Measurements from ENCODE around the gene MSMB. TPM values are rescaled to one million over a fixed set of nuclear protein-coding genes. Genes with fewer than 3 reads are reported as not detected.

Gene MSMB
- total RNA-seq, 1 donor = not detected

DNA sequence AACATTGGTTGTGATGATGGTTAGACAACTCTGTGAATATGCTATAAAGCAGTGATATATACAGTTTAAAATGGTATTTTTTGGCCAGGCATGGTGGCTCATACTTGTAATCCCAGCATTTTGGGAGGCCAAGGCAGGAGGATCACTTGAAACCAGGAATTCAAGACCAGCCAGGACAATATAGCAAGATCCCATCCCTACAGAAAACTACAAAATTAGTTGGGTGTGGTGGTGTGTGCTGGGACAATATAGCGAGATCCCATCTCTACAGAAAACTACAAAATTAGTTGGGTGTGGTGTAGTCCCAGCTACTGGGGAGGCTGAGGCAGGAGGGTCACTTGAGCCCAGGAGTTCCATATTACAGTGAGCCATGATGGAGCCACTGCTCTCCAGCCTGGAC lies 27.5 kb upstream of the MSMB start:
- DNase-seq (ENCODE audit: insufficient read length, low spot score, missing footprints) = no peak
- no peaks in the 10 kb centered on the region for H3K27me3 ChIP-seq (ENCODE audit: insufficient read depth, low read length)
- TF ChIP-seq, protein P1, sequence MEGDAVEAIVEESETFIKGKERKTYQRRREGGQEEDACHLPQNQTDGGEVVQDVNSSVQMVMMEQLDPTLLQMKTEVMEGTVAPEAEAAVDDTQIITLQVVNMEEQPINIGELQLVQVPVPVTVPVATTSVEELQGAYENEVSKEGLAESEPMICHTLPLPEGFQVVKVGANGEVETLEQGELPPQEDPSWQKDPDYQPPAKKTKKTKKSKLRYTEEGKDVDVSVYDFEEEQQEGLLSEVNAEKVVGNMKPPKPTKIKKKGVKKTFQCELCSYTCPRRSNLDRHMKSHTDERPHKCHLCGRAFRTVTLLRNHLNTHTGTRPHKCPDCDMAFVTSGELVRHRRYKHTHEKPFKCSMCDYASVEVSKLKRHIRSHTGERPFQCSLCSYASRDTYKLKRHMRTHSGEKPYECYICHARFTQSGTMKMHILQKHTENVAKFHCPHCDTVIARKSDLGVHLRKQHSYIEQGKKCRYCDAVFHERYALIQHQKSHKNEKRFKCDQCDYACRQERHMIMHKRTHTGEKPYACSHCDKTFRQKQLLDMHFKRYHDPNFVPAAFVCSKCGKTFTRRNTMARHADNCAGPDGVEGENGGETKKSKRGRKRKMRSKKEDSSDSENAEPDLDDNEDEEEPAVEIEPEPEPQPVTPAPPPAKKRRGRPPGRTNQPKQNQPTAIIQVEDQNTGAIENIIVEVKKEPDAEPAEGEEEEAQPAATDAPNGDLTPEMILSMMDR (IDR thresholded peaks at IDR 0.05; ENCODE audit: extremely low read depth, low read depth, low read length) = no peak
- H3K27ac ChIP-seq (ENCODE audit: low read depth, low read length) = no peak overlapping the region
- H3K9me3 ChIP-seq (ENCODE audit: low read depth, low read length) = no peaks in the 10 kb centered on the region
- H3K4me1 ChIP-seq (ENCODE audit: insufficient read depth, low read length) = no peaks in the 10 kb centered on the region
- H3K4me2 ChIP-seq (ENCODE audit: insufficient read depth, low read length) = no peak overlapping the region
- no peak overlapping the region for H2AFZ ChIP-seq (ENCODE audit: low read length)
- no peaks in the 10 kb centered on the region for H3K79me2 ChIP-seq (ENCODE audit: insufficient read depth, low read length)
- H3K4me3 ChIP-seq (ENCODE audit: insufficient read depth, low read length) = no peak overlapping the region
- H4K20me1 ChIP-seq (ENCODE audit: insufficient read depth, low read length) = no peaks in the 10 kb centered on the region
- H3K36me3 ChIP-seq (ENCODE audit: insufficient read depth, low read length) = no peaks in the 10 kb centered on the region

GRCh38 chr10:46070749-46071148 lies 24.7 kb upstream of the MSMB start:
- Histone ChIP-seq H3K4me1 (ENCODE audit: insufficient read depth, low read length) (no peaks in the 10 kb centered on the region), H4K20me1 (ENCODE audit: insufficient read depth, low read length) (no peaks in the 10 kb centered on the region), H3K27me3 (ENCODE audit: insufficient read depth, low read length) (no peaks in the 10 kb centered on the region), H2AFZ (ENCODE audit: low read length) (no peak overlapping the region), H3K9me3 (ENCODE audit: low read depth, low read length) (no peaks in the 10 kb centered on the region), H3K4me2 (ENCODE audit: insufficient read depth, low read length) (no peak overlapping the region), H3K4me3 (ENCODE audit: insufficient read depth, low read length) (no peak overlapping the region), H3K79me2 (ENCODE audit: insufficient read depth, low read length) (no peaks in the 10 kb centered on the region), H3K27ac (ENCODE audit: low read depth, low read length) (no peak overlapping the region), H3K36me3 (ENCODE audit: insufficient read depth, low read length) (no peaks in the 10 kb centered on the region)
- no peak for DNase-seq (ENCODE audit: insufficient read length, low spot score, missing footprints)
- TF ChIP-seq, protein P1 (IDR thresholded peaks at IDR 0.05; ENCODE audit: extremely low read depth, low read depth, low read length) = no peak

- H3K4me3 ChIP-seq (ENCODE audit: insufficient read depth, low read length) = no peak overlapping the region
- no peaks in the 10 kb centered on the region for H3K36me3 ChIP-seq (ENCODE audit: insufficient read depth, low read length)
- H3K27me3 ChIP-seq (ENCODE audit: insufficient read depth, low read length) = no peaks in the 10 kb centered on the region
- TF ChIP-seq, protein P1 (IDR thresholded peaks at IDR 0.05; ENCODE audit: extremely low read depth, low read depth, low read length) = no peak
- H4K20me1 ChIP-seq (ENCODE audit: insufficient read depth, low read length) = no peaks in the 10 kb centered on the region
- no peak overlapping the region for H2AFZ ChIP-seq (ENCODE audit: low read length)
- no peaks in the 10 kb centered on the region for H3K9me3 ChIP-seq (ENCODE audit: low read depth, low read length)
- H3K4me1 ChIP-seq (ENCODE audit: insufficient read depth, low read length) = no peaks in the 10 kb centered on the region
- no peak overlapping the region for H3K4me2 ChIP-seq (ENCODE audit: insufficient read depth, low read length)
- H3K27ac ChIP-seq (ENCODE audit: low read depth, low read length) = no peak overlapping the region
- H3K79me2 ChIP-seq (ENCODE audit: insufficient read depth, low read length) = no peaks in the 10 kb centered on the region
- no peak for DNase-seq (ENCODE audit: insufficient read length, low spot score, missing footprints)
These were observed 23.8 kb upstream of the MSMB start for GRCh38 chr10:46069771-46070463.

DNA sequence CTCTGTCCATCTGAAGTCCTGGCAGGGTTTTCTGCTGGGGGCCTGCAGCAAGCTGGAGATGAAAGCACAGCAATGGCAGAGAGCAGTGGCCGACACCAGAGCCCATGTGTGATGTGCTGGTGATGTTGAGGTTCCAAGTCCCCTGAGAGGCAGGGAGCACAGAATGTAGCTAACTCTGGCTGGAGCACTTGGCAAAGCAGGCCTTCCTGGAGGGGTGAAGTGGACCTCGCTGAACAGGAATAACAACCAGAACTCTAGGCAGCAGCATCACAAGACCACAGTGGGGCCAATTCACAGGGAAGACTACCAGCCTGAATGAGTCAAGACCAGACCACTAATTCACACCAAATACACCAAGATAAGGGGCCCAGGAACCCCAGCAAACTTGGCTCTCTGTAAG lies 22.8 kb upstream of the MSMB start:
- no peak for DNase-seq (ENCODE audit: insufficient read length, low spot score, missing footprints)
- H3K4me2 ChIP-seq (ENCODE audit: insufficient read depth, low read length) = no peak overlapping the region
- H3K27me3 ChIP-seq (ENCODE audit: insufficient read depth, low read length) = no peaks in the 10 kb centered on the region
- H4K20me1 ChIP-seq (ENCODE audit: insufficient read depth, low read length) = no peaks in the 10 kb centered on the region
- H3K4me1 ChIP-seq (ENCODE audit: insufficient read depth, low read length) = no peaks in the 10 kb centered on the region
- no peak overlapping the region for H2AFZ ChIP-seq (ENCODE audit: low read length)
- H3K9me3 ChIP-seq (ENCODE audit: low read depth, low read length) = no peaks in the 10 kb centered on the region
- no peak overlapping the region for H3K4me3 ChIP-seq (ENCODE audit: insufficient read depth, low read length)
- H3K79me2 ChIP-seq (ENCODE audit: insufficient read depth, low read length) = no peaks in the 10 kb centered on the region
- H3K36me3 ChIP-seq (ENCODE audit: insufficient read depth, low read length) = no peaks in the 10 kb centered on the region
- no peak overlapping the region for H3K27ac ChIP-seq (ENCODE audit: low read depth, low read length)
- TF ChIP-seq, protein P1 (IDR thresholded peaks at IDR 0.05; ENCODE audit: extremely low read depth, low read depth, low read length) = no peak

All from osteoblast (primary cell).